GM12801 (cell line): ENCODE results near the gene SNX32.

Experiments
- CTCF ChIP-seq: IDR thresholded peaks from one replicate; pipeline ENCODE4 v1.5.1; 2011; ENCODE audit warnings: control low read depth; ENCODE audit not compliant: insufficient read length; ENCODE audit errors: extremely low read depth

SNX32 gene

GRCh38 chr11:65793625-65794400, 40.0 kb upstream of the SNX32 start:
- TF ChIP-seq CTCF: no peak

GRCh38 chr11:65794570-65795510, 38.9 kb upstream of the SNX32 start:
- no peak for TF ChIP-seq CTCF

GRCh38 chr11:65796726-65797601, 36.8 kb upstream of the SNX32 start:
- TF ChIP-seq CTCF: no peak

GRCh38 chr11:65797711-65798110, 36.1 kb upstream of the SNX32 start:
- TF ChIP-seq CTCF: no peak

GRCh38 chr11:65798882-65799281, 34.9 kb upstream of the SNX32 start:
- no peak for TF ChIP-seq CTCF

- no peak for TF ChIP-seq CTCF
Measured at GRCh38 chr11:65801153-65801987, 32.4 kb upstream of the SNX32 start.
